ENCODE data around the gene NELFCD.
"Not testable (repeated sequence)": the region's sequence is repeated elsewhere in the genome, so short reads cannot be mapped to it uniquely, and the experiment has no call there.

The NELFCD gene

DNA sequence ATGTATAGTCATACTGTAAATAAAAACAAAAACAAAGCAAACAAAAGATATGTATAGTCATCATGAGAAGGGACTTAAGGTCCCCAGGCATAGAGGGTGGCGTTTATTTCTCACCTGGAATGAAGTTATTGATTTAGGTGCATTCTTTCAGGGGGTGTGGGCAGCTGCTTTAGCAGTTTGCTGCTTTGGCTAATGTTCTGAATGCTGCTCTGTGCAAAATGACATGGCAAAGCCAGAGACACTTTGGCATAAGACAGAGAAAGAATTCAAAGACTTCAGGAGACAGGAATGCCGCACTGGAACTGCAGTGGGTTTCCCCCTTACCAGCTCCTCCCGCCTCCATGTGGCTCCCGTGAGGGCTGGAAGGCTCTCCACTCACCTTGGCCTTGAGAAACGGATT, 36.4 kb upstream of the NELFCD start:
- TF ChIP-seq, protein P1, sequence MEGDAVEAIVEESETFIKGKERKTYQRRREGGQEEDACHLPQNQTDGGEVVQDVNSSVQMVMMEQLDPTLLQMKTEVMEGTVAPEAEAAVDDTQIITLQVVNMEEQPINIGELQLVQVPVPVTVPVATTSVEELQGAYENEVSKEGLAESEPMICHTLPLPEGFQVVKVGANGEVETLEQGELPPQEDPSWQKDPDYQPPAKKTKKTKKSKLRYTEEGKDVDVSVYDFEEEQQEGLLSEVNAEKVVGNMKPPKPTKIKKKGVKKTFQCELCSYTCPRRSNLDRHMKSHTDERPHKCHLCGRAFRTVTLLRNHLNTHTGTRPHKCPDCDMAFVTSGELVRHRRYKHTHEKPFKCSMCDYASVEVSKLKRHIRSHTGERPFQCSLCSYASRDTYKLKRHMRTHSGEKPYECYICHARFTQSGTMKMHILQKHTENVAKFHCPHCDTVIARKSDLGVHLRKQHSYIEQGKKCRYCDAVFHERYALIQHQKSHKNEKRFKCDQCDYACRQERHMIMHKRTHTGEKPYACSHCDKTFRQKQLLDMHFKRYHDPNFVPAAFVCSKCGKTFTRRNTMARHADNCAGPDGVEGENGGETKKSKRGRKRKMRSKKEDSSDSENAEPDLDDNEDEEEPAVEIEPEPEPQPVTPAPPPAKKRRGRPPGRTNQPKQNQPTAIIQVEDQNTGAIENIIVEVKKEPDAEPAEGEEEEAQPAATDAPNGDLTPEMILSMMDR (IDR thresholded peaks at IDR 0.05; ENCODE audit: control extremely low read depth, extremely low read depth, low read depth, missing control alignments) = no peak
- ChIA-PET CTCF (no interaction called here), POLR2A (no interaction called here)
- DNase-seq (ENCODE audit: extremely low spot score) = no peak

DNA sequence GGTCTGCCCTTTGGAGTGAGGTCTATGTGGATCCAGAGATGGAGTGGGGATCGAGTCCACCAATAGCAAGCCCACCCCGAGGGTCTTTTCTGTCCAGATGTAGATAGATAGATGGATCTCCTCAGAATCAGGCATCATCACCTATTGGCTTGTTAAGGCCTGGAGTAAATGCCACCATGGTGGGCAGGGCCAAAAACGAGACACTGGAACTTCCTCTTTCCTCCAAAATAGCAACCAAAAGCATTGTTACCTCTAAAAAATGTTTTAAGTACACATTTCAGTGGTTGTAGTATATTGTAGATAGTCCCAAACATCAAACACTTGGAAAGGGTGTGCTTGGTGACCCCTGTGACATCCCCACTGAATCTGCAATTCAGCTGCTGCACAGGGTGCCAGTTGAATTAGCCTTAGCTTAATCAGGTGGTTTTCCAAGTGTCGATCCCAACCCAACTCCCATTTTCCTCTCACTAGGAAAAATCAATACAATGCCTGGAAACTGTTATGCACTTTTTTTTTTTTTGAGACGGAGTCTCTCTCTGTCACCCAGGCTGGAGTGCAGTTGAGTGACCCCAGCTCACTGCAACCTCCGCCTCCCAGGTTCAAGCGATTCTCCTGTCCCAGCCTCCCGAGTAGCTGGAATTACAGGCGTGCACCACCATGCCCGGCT, 35.0 kb upstream of the NELFCD start:
- TF ChIP-seq, protein P1 (IDR thresholded peaks at IDR 0.05; ENCODE audit: control extremely low read depth, extremely low read depth, low read depth, missing control alignments) = no peak
- POLR2A ChIA-PET = no interaction called here
- DNase-seq (ENCODE audit: extremely low spot score) = no peak
- CTCF ChIA-PET = no interaction called here

DNA sequence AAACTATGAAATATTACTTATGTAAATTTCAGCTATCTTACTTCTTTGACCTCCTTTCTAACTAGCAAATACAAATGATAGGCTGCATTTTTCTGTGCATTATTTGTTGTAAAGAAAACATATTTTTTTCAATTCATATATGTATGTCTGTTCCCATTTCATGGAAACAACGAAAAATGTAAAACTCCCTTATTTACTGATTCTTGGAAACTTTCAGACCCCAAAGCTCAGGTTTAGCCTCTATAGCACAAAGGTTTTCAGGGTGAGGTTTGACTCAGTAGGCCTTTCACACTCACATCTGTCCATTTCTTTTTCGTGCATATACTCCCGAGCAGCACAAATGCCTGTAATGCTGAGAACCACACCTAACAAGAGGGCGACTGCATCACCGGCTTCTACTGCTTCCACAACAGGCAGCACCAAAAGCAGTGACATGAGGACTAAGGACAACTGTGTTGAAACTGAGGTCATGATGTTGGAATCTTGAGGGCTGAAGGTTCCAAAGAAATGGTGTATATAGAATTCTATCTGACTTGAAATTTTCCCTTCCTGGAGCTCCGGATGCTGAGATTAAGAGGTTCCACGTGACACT, 33.2 kb upstream of the NELFCD start:
- POLR2A ChIA-PET; DNase-seq (ENCODE audit: extremely low spot score); CTCF ChIA-PET: not testable (repeated sequence)

DNA sequence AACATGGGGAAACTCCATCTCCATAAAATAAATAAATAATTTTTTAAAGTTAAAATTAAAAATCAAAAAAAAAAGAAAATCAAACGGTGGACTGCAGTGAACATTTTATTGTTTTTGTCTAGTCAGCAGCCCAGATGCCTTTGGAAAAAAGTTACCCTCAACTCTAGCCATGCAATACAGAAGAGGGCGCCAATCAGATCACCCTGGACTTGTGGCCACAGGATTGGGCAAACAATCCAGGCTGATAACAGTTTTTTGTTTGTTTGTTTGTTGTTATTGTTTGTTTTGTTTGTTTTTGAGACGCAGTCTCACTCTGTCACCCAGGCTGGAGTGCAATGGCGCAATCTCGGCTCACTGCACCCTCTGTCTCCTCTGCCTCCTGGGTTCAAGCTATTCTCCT, 30.5 kb upstream of the NELFCD start:
- TF ChIP-seq, protein P1 (IDR thresholded peaks at IDR 0.05; ENCODE audit: control extremely low read depth, extremely low read depth, low read depth, missing control alignments) = no peak
- ChIA-PET CTCF (interaction anchor here (0.9 kb wide), 1 partner anchor 10 kb away, joined by 3 read pairs; no protein-coding TSS in a partner anchor), POLR2A (no interaction called here)
- no peak for DNase-seq (ENCODE audit: extremely low spot score)

DNA sequence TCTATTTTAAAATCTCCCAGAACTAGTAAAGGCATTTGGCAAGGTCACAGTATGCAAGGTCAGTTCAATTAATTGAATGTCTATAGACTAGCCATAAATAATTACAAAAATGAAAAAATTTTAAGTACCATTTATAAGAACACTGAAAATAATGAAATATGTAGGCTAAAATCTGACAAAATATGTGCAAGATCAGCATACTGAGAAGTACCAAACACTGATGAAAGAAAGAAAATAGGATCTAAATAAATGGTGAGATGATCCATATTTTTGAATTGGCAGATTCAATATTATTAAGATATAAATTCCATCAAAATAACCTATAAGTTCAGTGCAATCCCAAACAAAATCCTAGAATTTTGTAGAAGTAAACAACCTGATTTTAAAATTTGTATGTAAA, 28.0 kb upstream of the NELFCD start:
- TF ChIP-seq, protein P1 (IDR thresholded peaks at IDR 0.05; ENCODE audit: control extremely low read depth, extremely low read depth, low read depth, missing control alignments) = no peak
- POLR2A ChIA-PET = no interaction called here
- no peak for DNase-seq (ENCODE audit: extremely low spot score)
- CTCF ChIA-PET = no interaction called here

DNA sequence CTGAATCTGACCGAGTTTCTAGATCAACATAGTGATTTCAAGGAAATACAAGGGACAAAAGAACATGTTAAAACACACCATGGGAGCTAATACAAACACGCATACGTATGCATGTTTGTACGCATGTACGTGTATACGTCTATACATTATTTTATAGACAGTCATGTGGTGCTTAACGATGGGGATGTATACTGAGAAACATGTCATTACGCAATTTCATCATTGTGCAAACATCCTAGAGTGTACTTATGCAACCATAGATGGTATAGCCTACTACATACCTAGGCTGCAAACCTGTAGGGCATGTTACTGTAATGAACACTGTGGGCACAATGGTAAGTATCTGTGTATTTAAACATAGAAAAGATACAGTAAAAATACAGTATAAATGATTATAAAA, 25.0 kb upstream of the NELFCD start:
- ChIA-PET POLR2A (no interaction called here), CTCF (no interaction called here)
- TF ChIP-seq, protein P1 (IDR thresholded peaks at IDR 0.05; ENCODE audit: control extremely low read depth, extremely low read depth, low read depth, missing control alignments) = no peak
- DNase-seq (ENCODE audit: extremely low spot score) = no peak

DNA sequence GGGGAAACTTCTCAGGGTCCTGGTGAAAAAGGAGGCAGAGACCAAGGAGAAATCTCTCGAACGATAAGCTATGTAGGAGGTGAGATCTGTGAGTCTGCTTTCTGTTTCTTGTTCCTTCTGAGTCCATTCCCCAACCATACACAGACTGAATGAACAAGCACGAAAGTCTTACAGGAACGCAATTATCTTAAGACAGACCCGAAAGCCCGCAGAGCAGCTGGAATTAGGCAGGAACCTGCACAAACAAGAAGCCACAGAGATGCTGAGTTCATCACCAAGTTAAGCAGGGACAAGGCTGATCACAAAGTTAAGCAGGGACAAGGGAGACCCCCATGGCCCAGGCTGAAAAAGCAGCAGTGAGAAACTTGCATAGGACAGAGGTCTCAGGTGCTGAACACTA, 21.4 kb upstream of the NELFCD start:
- POLR2A ChIA-PET = no interaction called here
- TF ChIP-seq, protein P1 (IDR thresholded peaks at IDR 0.05; ENCODE audit: control extremely low read depth, extremely low read depth, low read depth, missing control alignments) = no peak
- no peak for DNase-seq (ENCODE audit: extremely low spot score)
- CTCF ChIA-PET = no interaction called here

Data from GM10248 (cell line).